Caco-2 (cell line): ENCODE measurements around the gene CATSPER3. TPM values are rescaled to one million over a fixed set of nuclear protein-coding genes. Genes with fewer than 3 reads are reported as not detected.

ENCODE experiments used
- Bru-seq: library from RNA; stranded (reverse); fragments of 400-500 nt; gene quantifications from one replicate; lab custom pipeline; 2021; lab: Mats Ljungman, UMichigan
- BruChase-seq, 2 experiments: library from RNA; stranded (reverse); fragments of 400-500 nt; gene quantifications; one replicate each; lab custom pipeline; 2021; lab: Mats Ljungman, UMichigan
- BruUV-seq: library from RNA; stranded (reverse); fragments of 400-500 nt; replicated peaks from 2 replicates; lab custom pipeline; 2021; lab: Mats Ljungman, UMichigan
- CTCF ChIA-PET: fragments of 300-600 bp; sonication (Branson Sonifier 250); formaldehyde crosslinking; loops from one replicate; lab custom pipeline; 2022; ENCODE audit warnings: antibody characterized with exemption; lab: Charles Lee
- POLR2A ChIA-PET: fragments of 300-600 bp; sonication (Branson Sonifier 250); formaldehyde crosslinking; loops from one replicate; lab custom pipeline; 2022; ENCODE audit warnings: antibody characterized with exemption; lab: Charles Lee
- DNase-seq, 2 experiments: peaks; one replicate each; pipeline versions ENCODE4 v3.0.0 to v3.0.0-alpha.2; 2020 to 2022
- H3K27me3 ChIP-seq: replicated peaks from 2 replicates; pipeline ENCODE4 v1.6.0; 2011; ENCODE audit warnings: low read length; ENCODE audit not compliant: control insufficient read depth, insufficient read depth
- H3K36me3 ChIP-seq: 2 replicates; pipeline ENCODE4 v1.5.1; 2011; ENCODE audit warnings: low read length; ENCODE audit not compliant: control insufficient read depth, insufficient read depth
- H3K4me1 ChIP-seq: fragments of 250-450 bp; sonication (Bioruptor Pico); 2 replicates; pipeline ENCODE4 v1.5.1; 2020; ENCODE audit warnings: mild to moderate bottlenecking
- H3K4me3 ChIP-seq: 2 replicates; pipeline ENCODE4 v1.5.1; 2011; ENCODE audit warnings: low read depth, mild to moderate bottlenecking, control low read depth, low read length
- H3K9me3 ChIP-seq: fragments of 250-450 bp; sonication (Bioruptor Pico); 2 replicates; pipeline ENCODE4 v1.5.1; 2020; ENCODE audit warnings: mild to moderate bottlenecking, moderate library complexity
- H3K27ac Mint-ChIP-seq: one replicate; pipeline ENCODE4 v1.8.0; 2022; ENCODE audit warnings: mixed read lengths; ENCODE audit not compliant: unreplicated experiment
- H3K27me3 Mint-ChIP-seq: one replicate; pipeline ENCODE4 v1.8.0; 2022; ENCODE audit warnings: mixed read lengths; ENCODE audit not compliant: insufficient read depth, unreplicated experiment
- H3K36me3 Mint-ChIP-seq: one replicate; pipeline ENCODE4 v1.8.0; 2022; ENCODE audit warnings: mild to moderate bottlenecking, mixed read lengths; ENCODE audit not compliant: insufficient read depth, unreplicated experiment
- H3K4me1 Mint-ChIP-seq: one replicate; pipeline ENCODE4 v1.8.0; 2022; ENCODE audit warnings: low read depth, mixed read lengths; ENCODE audit not compliant: unreplicated experiment
- H3K4me3 Mint-ChIP-seq: one replicate; pipeline ENCODE4 v1.8.0; 2022; ENCODE audit warnings: mild to moderate bottlenecking, moderate library complexity, mixed read lengths; ENCODE audit not compliant: unreplicated experiment
- H3K9me3 Mint-ChIP-seq: one replicate; pipeline ENCODE4 v1.8.0; 2022; ENCODE audit warnings: mixed read lengths; ENCODE audit not compliant: unreplicated experiment
- CTCF ChIP-seq, 2 experiments: fragments of 200-600 bp in 1 of 2; IDR thresholded peaks; 1 replicate in 1 of 2; 2 replicates in 1 of 2; pipeline versions ENCODE4 v1.5.1 to v1.8.0; 2011 to 2022; ENCODE audit warnings: antibody characterized with exemption in 1 of 2, control low read depth in 1 of 2, inconsistent platforms in 1 of 2, low read depth in 1 of 2, low read length in 1 of 2, mild to moderate bottlenecking in 1 of 2, moderate library complexity in 1 of 2; ENCODE audit not compliant: insufficient read depth in 1 of 2, severe bottlenecking in 1 of 2, unreplicated experiment in 1 of 2
- intact Hi-C: fragments of 100-400 bp; cut with micrococcal nuclease; formaldehyde crosslinking; loops from one replicate; pipeline ENCODE4 v1.10.0; 2022; ENCODE audit not compliant: unreplicated experiment
- long read RNA-seq: library from polyadenylated mRNA; stranded (forward); transcript quantifications from one replicate; pipeline ENCODE4 v2.0.0, GENCODE V29; 2022
- total RNA-seq: library from RNA; stranded (reverse); gene quantifications from 2 replicates; pipeline ENCODE4 v1.2.3, GENCODE V29; 2022

The CATSPER3 gene
- total RNA-seq: 0.46 and 0.61 TPM in 2 replicates
- percentile 45 among the genes with signal in this experiment for Bru-seq, nascent RNA
- percentile 54 among the genes with signal in this experiment for BruChase-seq, experiment 1, labeled RNA remaining after a 2-hour chase
- percentile 53 among the genes with signal in this experiment for BruChase-seq, experiment 2, labeled RNA remaining after a 6-hour chase
- long read RNA-seq, partial matches to known transcripts: 0 of 1 reads
- long read RNA-seq, other reads (novel, unspliced or antisense): 1 of 1 reads

DNA sequence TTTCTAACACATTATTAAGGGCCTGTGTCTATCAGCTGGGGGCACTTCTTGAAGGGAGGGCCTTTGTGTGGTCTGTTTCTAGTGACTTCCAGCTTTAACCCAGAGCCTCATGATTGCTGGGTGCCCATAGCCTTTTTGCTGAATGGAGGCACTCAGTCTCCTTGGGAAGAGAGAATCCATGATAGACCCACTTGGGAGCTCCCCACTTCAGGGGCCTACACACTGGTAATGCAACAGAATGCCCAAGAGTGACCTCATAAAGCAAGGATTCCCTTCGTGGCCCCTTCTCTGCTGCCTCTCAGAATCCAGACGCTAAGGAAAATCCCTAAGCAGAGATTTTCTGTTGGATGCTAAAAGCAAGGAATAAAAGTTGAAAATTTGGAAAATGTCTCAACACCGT is at the start of gene CATSPER3:
Gene CATSPER3 (plus strand): TSS at position 301 of the 400 bp plus-strand sequence. CDS start 85 bp downstream, at position 386.
- Histone ChIP-seq H3K4me3 (no peak within 1 kb of the TSS), H3K4me1 (no peaks in the 10 kb centered on the region), H3K36me3 (no peaks in the 10 kb centered on the region), H3K9me3 (no peaks in the 10 kb centered on the region), H3K27me3 (no peaks in the 10 kb centered on the region)
- intact Hi-C loops: no loop called here
- Mint-ChIP-seq H3K36me3 (peaks cover 6% of the 10 kb centered on the region), H3K4me3 (no peak within 1 kb of the TSS), H3K27ac (no peak within 1 kb of the TSS), H3K4me1 (no peaks in the 10 kb centered on the region), H3K27me3 (no peaks in the 10 kb centered on the region), H3K9me3 (no peaks in the 10 kb centered on the region)
- BruUV-seq: no TSS peak
- CTCF ChIA-PET: no interaction called here
- POLR2A ChIA-PET: no interaction called here
- no peak for DNase-seq
- no peak for TF ChIP-seq CTCF (IDR thresholded peaks at IDR 0.05; ENCODE audit: insufficient read depth in 1 of 2, low read depth in 1 of 2, low read length in 1 of 2, severe bottlenecking in 1 of 2, unreplicated experiment in 1 of 2)

GRCh38 chr5:134918861-134919260 is 48.8 kb upstream of the CATSPER3 start:
- no peak for TF ChIP-seq CTCF (IDR thresholded peaks at IDR 0.05; ENCODE audit: insufficient read depth in 1 of 2, low read depth in 1 of 2, low read length in 1 of 2, severe bottlenecking in 1 of 2, unreplicated experiment in 1 of 2)
- no peaks in the 10 kb centered on the region for H3K27me3 ChIP-seq
- peaks cover 11% of the 10 kb centered on the region for H3K4me1 Mint-ChIP-seq
- ChIA-PET CTCF (no interaction called here), POLR2A (interaction anchor here (0.6 kb wide), 1 partner anchor 389 kb away, joined by 3 read pairs; no protein-coding TSS in a partner anchor)
- no peak overlapping the region for H3K27ac Mint-ChIP-seq
- no peaks in the 10 kb centered on the region for H3K9me3 Mint-ChIP-seq
- H3K4me3 ChIP-seq: no peak overlapping the region
- no peak overlapping the region for H3K4me3 Mint-ChIP-seq
- no peaks in the 10 kb centered on the region for H3K27me3 Mint-ChIP-seq
- intact Hi-C loops: no loop called here
- BruUV-seq: no TSS peak
- H3K9me3 ChIP-seq: no peaks in the 10 kb centered on the region
- no peaks in the 10 kb centered on the region for H3K4me1 ChIP-seq
- peaks cover 4% of the 10 kb centered on the region for H3K36me3 ChIP-seq
- no peak for DNase-seq
- peaks cover 22% of the 10 kb centered on the region for H3K36me3 Mint-ChIP-seq

- Mint-ChIP-seq H3K27me3 (no peaks in the 10 kb centered on the region), H3K36me3 (peaks cover 15% of the 10 kb centered on the region), H3K4me3 (no peak overlapping the region), H3K4me1 (peaks cover 11% of the 10 kb centered on the region), H3K9me3 (no peaks in the 10 kb centered on the region), H3K27ac (no peak overlapping the region)
- ChIA-PET POLR2A (no interaction called here), CTCF (no interaction called here)
- H3K9me3 ChIP-seq: no peaks in the 10 kb centered on the region
- H3K4me1 ChIP-seq: no peaks in the 10 kb centered on the region
- no peak for TF ChIP-seq CTCF (IDR thresholded peaks at IDR 0.05; ENCODE audit: insufficient read depth in 1 of 2, low read depth in 1 of 2, low read length in 1 of 2, severe bottlenecking in 1 of 2, unreplicated experiment in 1 of 2)
- intact Hi-C loops: no loop called here
- BruUV-seq: no TSS peak
- no peaks in the 10 kb centered on the region for H3K27me3 ChIP-seq
- DNase-seq: no peak
- peaks cover 4% of the 10 kb centered on the region for H3K36me3 ChIP-seq
- no peak overlapping the region for H3K4me3 ChIP-seq
These were observed 46.7 kb upstream of the CATSPER3 start for GRCh38 chr5:134920848-134921575.
